Ascending aorta (tissue), 2 donors: ENCODE measurements around the gene CAPZA1. TPM values are rescaled to one million over a fixed set of nuclear protein-coding genes. Genes with fewer than 3 reads are reported as not detected.

Experiments
- DNase-seq, 2 donors: peaks; one replicate each; pipeline ENCODE4 v3.0.0-alpha.2; 2019; ENCODE audit warnings: low spot score in 2 of 2
- H3K27ac ChIP-seq, 2 donors: fragments of 200-600 bp; sonication (generic); one replicate each; pipeline ENCODE4 v1.5.1; 2016 to 2017; ENCODE audit warnings: mild to moderate bottlenecking in 1 of 2
- H3K27me3 ChIP-seq: fragments of 200-600 bp; sonication (generic); one replicate; pipeline ENCODE4 v1.5.1; 2017
- H3K36me3 ChIP-seq, 2 donors: fragments of 200-600 bp; sonication (generic); one replicate each; pipeline ENCODE4 v1.5.1; 2016
- H3K4me1 ChIP-seq, 2 donors: fragments of 200-600 bp; sonication (generic); one replicate each; pipeline ENCODE4 v1.5.1; 2016 to 2017; ENCODE audit warnings: mild to moderate bottlenecking in 1 of 2
- H3K4me3 ChIP-seq, 2 donors: fragments of 200-600 bp; sonication (generic); one replicate each; pipeline ENCODE4 v1.5.1; 2016 to 2017; ENCODE audit warnings: mild to moderate bottlenecking in 1 of 2
- H3K9me3 ChIP-seq, 2 donors: fragments of 200-600 bp; sonication (generic); one replicate each; pipeline ENCODE4 v1.5.1; 2016
- intact Hi-C: fragments of 100-400 bp; cut with DNase I; formaldehyde crosslinking; loops from one replicate; pipeline ENCODE4 v1.15.1; 2023
- total RNA-seq: library from RNA; depleted of rRNA; stranded (reverse); fragments of >200 nt; gene quantifications from one replicate; pipeline ENCODE4 v1.1.0, GENCODE V29; 2016
- TF ChIP-seq, protein P1 (sequence below), 3 experiments: fragments of 200-600 bp in 2 of 3; fragments of 450-650 bp in 1 of 3; sonication (generic) in 2 of 3; IDR thresholded peaks; one replicate each; pipeline ENCODE4 v1.5.1; 2016 to 2019; ENCODE audit warnings: antibody characterized with exemption in 3 of 3, mild to moderate bottlenecking in 1 of 3, moderate library complexity in 1 of 3

Gene CAPZA1
- total RNA-seq, 1 donor from 2014 or later: 53.5 TPM

DNA sequence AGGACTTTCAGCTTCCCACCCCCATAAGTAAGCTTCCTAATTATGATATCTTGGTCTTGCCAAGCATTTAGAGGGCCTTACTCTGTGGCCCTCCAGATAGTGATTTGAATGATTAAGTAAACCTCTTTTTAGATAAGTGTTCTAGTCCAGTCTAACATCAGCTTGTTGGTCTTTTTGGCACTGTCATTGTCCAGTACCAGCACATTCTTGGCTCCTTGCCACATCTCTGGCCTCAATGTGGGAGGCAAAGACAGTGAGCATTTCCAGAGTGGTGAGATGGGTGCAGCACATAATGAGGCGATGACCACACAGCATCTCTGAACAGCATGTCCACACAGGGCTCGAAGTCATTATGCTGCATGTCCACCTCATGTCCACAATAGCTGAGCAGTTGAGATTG, 6.1 kb downstream of the CAPZA1 start:
- no peak for DNase-seq
- Histone ChIP-seq H3K36me3 (no peaks in the 10 kb centered on the region), H3K27me3 (no peaks in the 10 kb centered on the region), H3K27ac (no peak overlapping the region), H3K9me3 (no peaks in the 10 kb centered on the region), H3K4me1 (peaks cover 0 to 26% of the 10 kb centered on the region in 2 donors), H3K4me3 (no peak overlapping the region)
- TF ChIP-seq, protein P1, sequence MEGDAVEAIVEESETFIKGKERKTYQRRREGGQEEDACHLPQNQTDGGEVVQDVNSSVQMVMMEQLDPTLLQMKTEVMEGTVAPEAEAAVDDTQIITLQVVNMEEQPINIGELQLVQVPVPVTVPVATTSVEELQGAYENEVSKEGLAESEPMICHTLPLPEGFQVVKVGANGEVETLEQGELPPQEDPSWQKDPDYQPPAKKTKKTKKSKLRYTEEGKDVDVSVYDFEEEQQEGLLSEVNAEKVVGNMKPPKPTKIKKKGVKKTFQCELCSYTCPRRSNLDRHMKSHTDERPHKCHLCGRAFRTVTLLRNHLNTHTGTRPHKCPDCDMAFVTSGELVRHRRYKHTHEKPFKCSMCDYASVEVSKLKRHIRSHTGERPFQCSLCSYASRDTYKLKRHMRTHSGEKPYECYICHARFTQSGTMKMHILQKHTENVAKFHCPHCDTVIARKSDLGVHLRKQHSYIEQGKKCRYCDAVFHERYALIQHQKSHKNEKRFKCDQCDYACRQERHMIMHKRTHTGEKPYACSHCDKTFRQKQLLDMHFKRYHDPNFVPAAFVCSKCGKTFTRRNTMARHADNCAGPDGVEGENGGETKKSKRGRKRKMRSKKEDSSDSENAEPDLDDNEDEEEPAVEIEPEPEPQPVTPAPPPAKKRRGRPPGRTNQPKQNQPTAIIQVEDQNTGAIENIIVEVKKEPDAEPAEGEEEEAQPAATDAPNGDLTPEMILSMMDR (IDR thresholded peaks at IDR 0.05): no peak
- intact Hi-C loops: no loop called here

DNA sequence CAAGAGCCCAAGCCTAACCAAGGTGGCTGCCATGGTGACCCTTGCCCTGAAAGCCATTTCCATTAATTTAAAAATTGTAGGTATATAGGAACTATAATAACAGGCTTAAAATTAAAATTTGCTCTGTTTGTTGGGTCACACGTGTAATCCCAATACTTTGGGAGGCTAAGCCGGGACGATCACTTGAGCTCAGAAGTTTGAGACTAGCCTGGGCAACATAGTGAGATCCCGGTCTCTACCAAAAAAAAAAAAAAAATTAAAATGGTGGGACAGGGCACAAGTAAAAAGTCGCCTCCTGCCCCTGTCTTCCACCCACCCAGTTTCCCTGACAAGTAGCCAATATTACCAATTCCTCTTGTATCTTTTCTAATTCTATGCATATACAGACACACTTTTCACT, 6.6 kb downstream of the CAPZA1 start:
- Histone ChIP-seq H3K9me3 (no peaks in the 10 kb centered on the region), H3K36me3 (no peaks in the 10 kb centered on the region), H3K4me1 (peaks cover 0 to 21% of the 10 kb centered on the region in 2 donors), H3K4me3 (no peak overlapping the region), H3K27me3 (no peaks in the 10 kb centered on the region), H3K27ac (no peak overlapping the region)
- TF ChIP-seq, protein P1 (IDR thresholded peaks at IDR 0.05): no peak
- no peak for DNase-seq
- intact Hi-C loops: no loop called here

DNA sequence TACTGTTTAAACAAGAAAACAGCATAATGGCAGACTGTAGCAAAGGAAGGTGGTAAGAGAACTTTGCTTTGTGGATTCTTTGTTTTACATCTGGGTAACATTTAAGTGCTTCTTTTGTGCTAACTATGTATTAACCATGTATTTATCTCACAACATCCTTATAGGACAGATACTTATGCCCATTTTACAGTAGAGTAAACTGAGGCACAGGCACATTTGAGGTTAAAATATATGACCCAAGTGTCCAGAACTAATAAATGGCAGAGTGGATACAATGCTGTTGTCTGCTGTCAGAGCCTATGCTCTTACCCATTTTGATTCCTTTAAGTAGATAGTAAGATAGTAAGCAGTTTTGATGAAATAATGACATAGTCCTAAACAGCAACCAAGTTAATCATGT, 7.3 kb downstream of the CAPZA1 start:
- TF ChIP-seq, protein P1 (IDR thresholded peaks at IDR 0.05): no peak
- no peak for DNase-seq
- no peaks in the 10 kb centered on the region for H3K27me3 ChIP-seq
- H3K4me3 ChIP-seq: no peak overlapping the region
- no peaks in the 10 kb centered on the region for H3K36me3 ChIP-seq
- no peaks in the 10 kb centered on the region for H3K9me3 ChIP-seq
- peaks cover 0 to 14% of the 10 kb centered on the region in 2 donors for H3K4me1 ChIP-seq
- intact Hi-C loops: no loop called here
- no peak overlapping the region for H3K27ac ChIP-seq

DNA sequence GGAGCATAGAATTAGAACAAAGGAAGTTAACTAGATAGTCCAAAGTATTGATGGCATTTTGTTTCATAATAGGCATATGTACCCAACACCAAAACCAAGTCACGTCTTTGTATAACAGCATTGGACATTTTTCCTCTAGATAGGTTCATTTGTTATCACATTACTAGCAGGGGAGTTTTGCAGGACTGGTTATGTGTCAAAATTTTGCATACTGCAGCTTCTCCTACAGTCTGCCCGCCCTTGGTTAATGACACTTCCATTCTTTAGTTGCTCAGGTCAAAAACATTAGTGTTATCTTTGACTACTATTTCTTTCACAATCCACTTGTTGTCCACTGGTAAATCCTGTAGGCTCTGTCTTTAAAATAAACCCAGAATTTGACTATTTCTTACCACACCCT, 8.9 kb downstream of the CAPZA1 start:
- H3K4me1 ChIP-seq: peaks cover 0 to 12% of the 10 kb centered on the region in 2 donors
- no peaks in the 10 kb centered on the region for H3K27me3 ChIP-seq
- no peaks in the 10 kb centered on the region for H3K36me3 ChIP-seq
- DNase-seq: no peak
- intact Hi-C loops: no loop called here
- H3K9me3 ChIP-seq: no peaks in the 10 kb centered on the region
- H3K27ac ChIP-seq: no peak overlapping the region
- TF ChIP-seq, protein P1 (IDR thresholded peaks at IDR 0.05): no peak
- no peak overlapping the region for H3K4me3 ChIP-seq

DNA sequence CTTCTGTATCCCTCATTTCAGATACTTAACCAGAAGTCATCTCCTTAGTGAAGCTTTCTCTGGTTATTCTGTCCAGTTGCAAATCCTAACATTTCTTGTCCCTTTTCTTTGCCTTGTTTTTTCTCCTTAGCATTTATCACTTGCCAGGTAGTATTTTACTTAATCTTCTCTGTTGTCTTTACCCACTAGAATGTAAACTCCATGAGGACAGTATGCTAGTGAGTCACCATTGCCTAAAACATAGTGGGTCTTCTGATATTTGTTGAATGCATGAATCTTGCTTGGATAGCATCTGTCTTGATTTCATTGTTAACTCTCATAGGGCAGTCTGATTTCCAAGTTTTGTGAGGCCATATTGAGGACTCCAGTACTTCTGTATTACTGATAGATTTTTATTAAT, 9.6 kb downstream of the CAPZA1 start:
- TF ChIP-seq, protein P1 (IDR thresholded peaks at IDR 0.05): no peak
- no peaks in the 10 kb centered on the region for H3K27me3 ChIP-seq
- H3K4me1 ChIP-seq: peaks cover 0 to 14% of the 10 kb centered on the region in 2 donors
- no peaks in the 10 kb centered on the region for H3K9me3 ChIP-seq
- no peaks in the 10 kb centered on the region for H3K36me3 ChIP-seq
- no peak overlapping the region for H3K27ac ChIP-seq
- H3K4me3 ChIP-seq: no peak overlapping the region
- intact Hi-C loops: no loop called here
- no peak for DNase-seq

DNA sequence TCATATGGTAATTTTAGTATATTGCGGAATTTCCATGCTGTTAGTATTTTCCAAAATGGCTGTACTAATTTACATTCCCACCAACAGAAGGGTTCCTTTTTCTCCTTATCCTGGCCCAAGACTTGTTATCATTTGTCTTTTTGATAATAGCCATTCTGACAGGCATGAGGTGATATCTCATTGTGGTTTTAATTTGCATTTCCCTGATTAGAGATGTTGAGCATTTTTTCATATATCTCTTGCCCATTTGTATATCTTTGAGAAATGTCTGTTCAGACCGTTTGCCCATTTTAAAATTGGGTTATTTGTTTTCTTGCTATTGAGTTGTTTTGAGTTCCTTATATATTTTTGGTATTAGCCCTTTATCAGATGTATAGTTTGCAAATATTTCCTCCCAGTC, 14.0 kb downstream of the CAPZA1 start:
- intact Hi-C loops: no loop called here
- TF ChIP-seq, protein P1 (IDR thresholded peaks at IDR 0.05): no peak
- peaks cover 0 to 12% of the 10 kb centered on the region in 2 donors for H3K4me1 ChIP-seq

More for the DNA sequence above, 14.0 kb downstream of the CAPZA1 start:
- no peak overlapping the region for H3K4me3 ChIP-seq
- H3K27me3 ChIP-seq: no peaks in the 10 kb centered on the region
- no peak for DNase-seq
- H3K9me3 ChIP-seq: no peaks in the 10 kb centered on the region
- no peak overlapping the region for H3K27ac ChIP-seq
- H3K36me3 ChIP-seq: no peaks in the 10 kb centered on the region
